ENCODE results near the gene ADAMTSL3. TPM values are rescaled to one million over a fixed set of nuclear protein-coding genes. Genes with fewer than 3 reads are reported as not detected.

The ADAMTSL3 gene
- total RNA-seq, 4 donors from 2014 or later, result 16.6 to 30.0 (median 21.8) TPM

DNA sequence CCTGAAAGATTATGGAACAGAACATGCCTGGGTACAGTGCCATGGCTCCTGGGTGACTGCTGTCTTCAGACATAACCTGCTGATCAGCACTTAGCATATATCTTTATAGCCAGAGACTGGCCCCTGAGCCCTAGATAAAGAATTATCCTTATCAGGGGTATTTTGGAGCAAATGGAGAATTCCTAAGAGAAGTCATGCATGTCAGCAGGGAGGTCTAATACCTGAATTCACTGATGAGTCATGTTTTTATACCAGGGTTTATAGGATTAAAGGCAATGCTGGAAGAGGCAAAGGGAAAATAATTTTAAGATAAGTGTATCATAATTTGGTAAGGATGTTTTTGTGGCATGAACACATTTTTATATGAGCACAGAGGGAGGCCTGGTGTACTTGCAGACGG, 159.8 kb downstream of the ADAMTSL3 start:
- no peaks in the 10 kb centered on the region for H3K36me3 ChIP-seq
- WGBS, result 0% methylated on average over 1 of the region's 1 CpG
- H3K27me3 ChIP-seq, result no peaks in the 10 kb centered on the region
- TF ChIP-seq POLR2A (IDR thresholded peaks at IDR 0.05; ENCODE audit: low read depth) (no peak), EP300 (IDR thresholded peaks at IDR 0.05) (no peak), POLR2AphosphoS5 (IDR thresholded peaks at IDR 0.05) (no peak)
- TF ChIP-seq, protein P1, sequence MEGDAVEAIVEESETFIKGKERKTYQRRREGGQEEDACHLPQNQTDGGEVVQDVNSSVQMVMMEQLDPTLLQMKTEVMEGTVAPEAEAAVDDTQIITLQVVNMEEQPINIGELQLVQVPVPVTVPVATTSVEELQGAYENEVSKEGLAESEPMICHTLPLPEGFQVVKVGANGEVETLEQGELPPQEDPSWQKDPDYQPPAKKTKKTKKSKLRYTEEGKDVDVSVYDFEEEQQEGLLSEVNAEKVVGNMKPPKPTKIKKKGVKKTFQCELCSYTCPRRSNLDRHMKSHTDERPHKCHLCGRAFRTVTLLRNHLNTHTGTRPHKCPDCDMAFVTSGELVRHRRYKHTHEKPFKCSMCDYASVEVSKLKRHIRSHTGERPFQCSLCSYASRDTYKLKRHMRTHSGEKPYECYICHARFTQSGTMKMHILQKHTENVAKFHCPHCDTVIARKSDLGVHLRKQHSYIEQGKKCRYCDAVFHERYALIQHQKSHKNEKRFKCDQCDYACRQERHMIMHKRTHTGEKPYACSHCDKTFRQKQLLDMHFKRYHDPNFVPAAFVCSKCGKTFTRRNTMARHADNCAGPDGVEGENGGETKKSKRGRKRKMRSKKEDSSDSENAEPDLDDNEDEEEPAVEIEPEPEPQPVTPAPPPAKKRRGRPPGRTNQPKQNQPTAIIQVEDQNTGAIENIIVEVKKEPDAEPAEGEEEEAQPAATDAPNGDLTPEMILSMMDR (IDR thresholded peaks at IDR 0.05), result no peak
- no peak overlapping the region for H3K27ac ChIP-seq (replicated peaks in 1 of 4)
- DNase-seq (ENCODE audit: extremely low spot score), result no peak
- no peak overlapping the region for H3K4me3 ChIP-seq
- peaks cover 0 to 15% (median 6%) of the 10 kb centered on the region in 4 donors for H3K4me1 ChIP-seq
- no peaks in the 10 kb centered on the region for H3K9me3 ChIP-seq
- intact Hi-C loops (cut with DNase I), result no loop called here

DNA sequence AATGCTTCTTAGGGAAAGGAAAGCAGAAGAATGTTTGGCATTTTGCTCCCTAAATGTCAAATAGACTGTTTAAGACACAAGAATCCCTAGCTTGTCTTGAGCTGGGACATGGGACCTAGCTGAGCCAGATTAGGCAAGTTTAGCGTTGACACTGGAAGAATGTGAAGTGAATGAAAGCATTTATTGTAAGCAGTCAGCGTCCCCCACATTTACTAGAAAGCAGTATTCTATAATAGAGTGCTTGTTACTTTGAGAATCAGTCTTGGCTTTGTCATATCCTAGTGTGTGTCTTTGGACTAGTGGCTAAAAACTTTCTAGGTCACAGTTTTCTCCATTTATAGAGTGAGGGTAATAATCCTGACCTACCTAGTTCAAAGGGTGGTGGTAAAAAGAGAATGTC, 161.6 kb downstream of the ADAMTSL3 start:
- H3K27me3 ChIP-seq, result no peaks in the 10 kb centered on the region
- 81% methylated on average over 2 of the region's 2 CpGs for WGBS
- DNase-seq (ENCODE audit: extremely low spot score), result no peak
- intact Hi-C loops (cut with DNase I), result no loop called here
- no peaks in the 10 kb centered on the region for H3K9me3 ChIP-seq
- no peak overlapping the region for H3K4me3 ChIP-seq
- H3K27ac ChIP-seq (replicated peaks in 1 of 4), result no peak overlapping the region
- no peaks in the 10 kb centered on the region for H3K36me3 ChIP-seq
- H3K4me1 ChIP-seq, result peaks cover 0 to 15% (median 6%) of the 10 kb centered on the region in 4 donors
- TF ChIP-seq, protein P1 (IDR thresholded peaks at IDR 0.05), result no peak
- no peak for TF ChIP-seq POLR2AphosphoS5 (IDR thresholded peaks at IDR 0.05)
- no peak for TF ChIP-seq EP300 (IDR thresholded peaks at IDR 0.05)
- TF ChIP-seq POLR2A (IDR thresholded peaks at IDR 0.05; ENCODE audit: low read depth), result no peak

DNA sequence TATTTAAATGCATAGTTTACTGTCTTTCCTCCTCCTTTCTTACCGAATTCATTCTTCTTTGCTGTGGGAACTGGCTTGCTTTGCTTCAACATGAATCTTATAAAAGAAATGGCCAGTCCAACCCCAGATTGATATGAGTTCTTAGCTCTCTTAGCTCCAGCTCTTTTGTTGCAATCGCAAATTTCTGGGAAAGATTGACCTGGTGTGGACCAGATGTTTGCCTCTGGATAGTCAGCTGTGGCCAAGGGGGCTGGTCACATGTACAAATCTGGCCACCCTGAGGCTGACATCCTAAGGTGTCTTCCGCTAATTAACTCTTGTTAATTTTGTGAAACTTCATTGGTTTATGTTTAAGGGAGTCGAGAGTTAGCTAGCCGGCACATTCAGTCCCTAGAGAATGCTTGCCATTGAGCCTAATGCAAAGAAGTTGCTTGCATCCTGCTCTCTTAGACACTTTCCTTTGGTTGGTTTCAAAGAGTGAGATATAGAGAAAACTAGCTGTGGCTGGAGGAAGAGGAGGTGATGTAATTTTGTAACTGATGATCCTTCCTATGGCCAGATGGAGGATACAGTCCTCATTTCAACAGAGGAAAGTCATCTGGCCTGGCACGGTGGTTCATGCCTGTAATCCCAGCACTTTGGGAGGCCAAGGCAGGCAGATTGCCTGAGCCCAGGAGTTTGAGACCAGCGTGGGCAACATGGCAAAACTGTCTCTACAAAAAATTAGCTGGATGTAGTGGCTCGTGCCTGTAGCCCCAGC, 162.4 kb downstream of the ADAMTSL3 start:
- 88% methylated on average over 8 of the region's 8 CpGs for WGBS
- TF ChIP-seq POLR2A (IDR thresholded peaks at IDR 0.05; ENCODE audit: low read depth) (no peak), EP300 (IDR thresholded peaks at IDR 0.05) (no peak), POLR2AphosphoS5 (IDR thresholded peaks at IDR 0.05) (no peak)
- TF ChIP-seq, protein P1 (IDR thresholded peaks at IDR 0.05), result no peak
- Histone ChIP-seq H3K27ac (replicated peaks in 1 of 4) (no peak overlapping the region), H3K9me3 (no peaks in the 10 kb centered on the region), H3K36me3 (no peaks in the 10 kb centered on the region), H3K27me3 (no peaks in the 10 kb centered on the region), H3K4me1 (peaks cover 0 to 15% (median 6%) of the 10 kb centered on the region in 4 donors), H3K4me3 (no peak overlapping the region)
- no peak for DNase-seq (ENCODE audit: extremely low spot score)
- intact Hi-C loops (cut with DNase I), result no loop called here

GRCh38 chr15:83818591-83818990, 164.7 kb downstream of the ADAMTSL3 start:
- Histone ChIP-seq H3K36me3 (no peaks in the 10 kb centered on the region), H3K4me3 (no peak overlapping the region), H3K27ac (replicated peaks in 1 of 4) (no peak overlapping the region), H3K27me3 (no peaks in the 10 kb centered on the region), H3K4me1 (peaks cover 0 to 15% (median 6%) of the 10 kb centered on the region in 4 donors), H3K9me3 (no peaks in the 10 kb centered on the region)
- intact Hi-C loops (cut with DNase I), result no loop called here
- WGBS, result 93% methylated on average over 8 of the region's 8 CpGs
- no peak for DNase-seq (ENCODE audit: extremely low spot score)
- TF ChIP-seq EP300 (IDR thresholded peaks at IDR 0.05), result no peak
- TF ChIP-seq, protein P1 (IDR thresholded peaks at IDR 0.05), result no peak
- no peak for TF ChIP-seq POLR2A (IDR thresholded peaks at IDR 0.05; ENCODE audit: low read depth)

Measured in esophagus muscularis mucosa (tissue), 4 donors.